Measurements from ENCODE around the gene TRA2B. TPM values are rescaled to one million over a fixed set of nuclear protein-coding genes. Genes with fewer than 3 reads are reported as not detected.
A peak's percentile ranks its signal among the peaks of the same experiment; 100 is the strongest.

TRA2B gene
- total RNA-seq, 1 experiment from 2014 or later: 238 TPM

GRCh38 chr3:185977679-185978040 lies 39.8 kb upstream of the TRA2B start:
- Mint-ChIP-seq H3K9me3 (ENCODE audit: low read depth, unreplicated experiment) (no peaks in the 10 kb centered on the region), H3K36me3 (ENCODE audit: insufficient read depth, unreplicated experiment) (peaks cover 15% of the 10 kb centered on the region), H3K4me1 (ENCODE audit: low read depth, unreplicated experiment) (peaks cover 9% of the 10 kb centered on the region), H3K4me3 (ENCODE audit: low read depth, unreplicated experiment) (no peak overlapping the region), H3K27ac (ENCODE audit: unreplicated experiment) (no peak overlapping the region), H3K27me3 (ENCODE audit: unreplicated experiment) (peaks cover 1% of the 10 kb centered on the region)
- CTCF ChIA-PET: interaction anchor here (1.3 to 3.2 kb wide), 4 partner anchors 34 to 563 kb away, joined by 4 to 19 read pairs (median 6); no protein-coding TSS in a partner anchor
- no peak for DNase-seq
- TF ChIP-seq CTCF (IDR thresholded peaks at IDR 0.05; ENCODE audit: unreplicated experiment): no peak
- intact Hi-C loops (cut with micrococcal nuclease; ENCODE audit: unreplicated experiment): no loop called here
- BruUV-seq (replicated peaks): no TSS peak

- CTCF ChIA-PET: interaction anchor here (0.5 to 3.2 kb wide), 7 partner anchors 13 to 311 kb away, joined by 3 to 19 read pairs (median 4); no protein-coding TSS in a partner anchor
- no TSS peak for BruUV-seq (replicated peaks)
- intact Hi-C loops (cut with micrococcal nuclease; ENCODE audit: unreplicated experiment): no loop called here
- no peak overlapping the region for H3K27ac Mint-ChIP-seq (ENCODE audit: unreplicated experiment)
- TF ChIP-seq CTCF (IDR thresholded peaks at IDR 0.05; ENCODE audit: unreplicated experiment): peak; percentile 99
- H3K9me3 Mint-ChIP-seq (ENCODE audit: low read depth, unreplicated experiment): no peaks in the 10 kb centered on the region
- peaks cover 9% of the 10 kb centered on the region for H3K4me1 Mint-ChIP-seq (ENCODE audit: low read depth, unreplicated experiment)
- DNase-seq: peak; percentile 91
- H3K27me3 Mint-ChIP-seq (ENCODE audit: unreplicated experiment): no peaks in the 10 kb centered on the region
- no peak overlapping the region for H3K4me3 Mint-ChIP-seq (ENCODE audit: low read depth, unreplicated experiment)
- peaks cover 18% of the 10 kb centered on the region for H3K36me3 Mint-ChIP-seq (ENCODE audit: insufficient read depth, unreplicated experiment)
Observed at GRCh38 chr3:185976977-185977678, 39.3 kb upstream of the TRA2B start.

- H3K27ac Mint-ChIP-seq (ENCODE audit: unreplicated experiment): no peak overlapping the region
- intact Hi-C loops (cut with micrococcal nuclease; ENCODE audit: unreplicated experiment): no loop called here
- no peaks in the 10 kb centered on the region for H3K9me3 Mint-ChIP-seq (ENCODE audit: low read depth, unreplicated experiment)
- no TSS peak for BruUV-seq (replicated peaks)
- no peaks in the 10 kb centered on the region for H3K27me3 Mint-ChIP-seq (ENCODE audit: unreplicated experiment)
- no peak overlapping the region for H3K4me3 Mint-ChIP-seq (ENCODE audit: low read depth, unreplicated experiment)
- peaks cover 9% of the 10 kb centered on the region for H3K4me1 Mint-ChIP-seq (ENCODE audit: low read depth, unreplicated experiment)
- no peak for DNase-seq
- no peak for TF ChIP-seq CTCF (IDR thresholded peaks at IDR 0.05; ENCODE audit: unreplicated experiment)
- CTCF ChIA-PET: interaction anchor here (1.5 to 3.2 kb wide), 2 partner anchors 32 to 301 kb away, joined by 4 to 19 read pairs; no protein-coding TSS in a partner anchor
- peaks cover 18% of the 10 kb centered on the region for H3K36me3 Mint-ChIP-seq (ENCODE audit: insufficient read depth, unreplicated experiment)
Observed at GRCh38 chr3:185976100-185976499, 38.3 kb upstream of the TRA2B start.

- H3K4me1 Mint-ChIP-seq (ENCODE audit: low read depth, unreplicated experiment): no peaks in the 10 kb centered on the region
- TF ChIP-seq CTCF (IDR thresholded peaks at IDR 0.05; ENCODE audit: unreplicated experiment): no peak
- no peak overlapping the region for H3K4me3 Mint-ChIP-seq (ENCODE audit: low read depth, unreplicated experiment)
- intact Hi-C loops (cut with micrococcal nuclease; ENCODE audit: unreplicated experiment): no loop called here
- no peaks in the 10 kb centered on the region for H3K27me3 Mint-ChIP-seq (ENCODE audit: unreplicated experiment)
- no peak overlapping the region for H3K27ac Mint-ChIP-seq (ENCODE audit: unreplicated experiment)
- DNase-seq: no peak
- no TSS peak for BruUV-seq (replicated peaks)
- peaks cover 11% of the 10 kb centered on the region for H3K36me3 Mint-ChIP-seq (ENCODE audit: insufficient read depth, unreplicated experiment)
- CTCF ChIA-PET: interaction anchor here (0.9 to 1.0 kb wide), 2 partner anchors 17 to 28 kb away, joined by 3 read pairs; no protein-coding TSS in a partner anchor
- no peaks in the 10 kb centered on the region for H3K9me3 Mint-ChIP-seq (ENCODE audit: low read depth, unreplicated experiment)
Observed at GRCh38 chr3:185971579-185971978, 33.8 kb upstream of the TRA2B start.

Measured in Calu3 (cell line).